ENCODE results near the gene KRT2. TPM values are rescaled to one million over a fixed set of nuclear protein-coding genes. Genes with fewer than 3 reads are reported as not detected.

Gene KRT2
- total and polyA plus RNA-seq, 12 donors: not detected

DNA sequence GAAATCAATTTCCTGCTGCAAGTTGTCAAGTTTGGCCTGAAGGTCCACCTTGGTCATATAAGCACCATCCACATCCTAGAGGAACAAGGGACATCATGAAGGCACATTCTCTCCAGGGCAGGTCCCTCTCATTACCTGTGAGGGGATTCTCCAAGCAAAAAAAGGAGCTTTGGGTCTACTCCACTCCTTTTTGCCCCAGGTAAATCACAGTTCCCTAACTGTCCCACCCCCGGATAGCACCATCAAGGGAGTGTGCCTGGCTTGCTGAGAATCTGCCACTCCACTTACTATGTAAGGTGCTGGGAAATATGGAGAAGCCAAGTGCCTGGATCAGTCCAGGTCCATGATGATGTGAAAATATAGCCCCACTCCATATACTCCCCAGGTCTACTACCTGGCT is 25.7 kb upstream of the KRT2 start:
- Histone ChIP-seq H3K36me3 (no peaks in the 10 kb centered on the region), H3K27me3 (peaks cover 0 to 28% (median 14%) of the 10 kb centered on the region in 7 donors), H3K4me1 (no peaks in the 10 kb centered on the region), H3K27ac (no peak overlapping the region), H3K4me3 (no peak overlapping the region), H3K9me3 (no peaks in the 10 kb centered on the region)
- intact Hi-C loops (cut with DNase I): no loop called here
- no peak for DNase-seq
- ATAC-seq: no peak
- WGBS, 2 donors: 77 to 81% methylated on average over 1 of the region's 1 CpG
- TF ChIP-seq, protein P1, sequence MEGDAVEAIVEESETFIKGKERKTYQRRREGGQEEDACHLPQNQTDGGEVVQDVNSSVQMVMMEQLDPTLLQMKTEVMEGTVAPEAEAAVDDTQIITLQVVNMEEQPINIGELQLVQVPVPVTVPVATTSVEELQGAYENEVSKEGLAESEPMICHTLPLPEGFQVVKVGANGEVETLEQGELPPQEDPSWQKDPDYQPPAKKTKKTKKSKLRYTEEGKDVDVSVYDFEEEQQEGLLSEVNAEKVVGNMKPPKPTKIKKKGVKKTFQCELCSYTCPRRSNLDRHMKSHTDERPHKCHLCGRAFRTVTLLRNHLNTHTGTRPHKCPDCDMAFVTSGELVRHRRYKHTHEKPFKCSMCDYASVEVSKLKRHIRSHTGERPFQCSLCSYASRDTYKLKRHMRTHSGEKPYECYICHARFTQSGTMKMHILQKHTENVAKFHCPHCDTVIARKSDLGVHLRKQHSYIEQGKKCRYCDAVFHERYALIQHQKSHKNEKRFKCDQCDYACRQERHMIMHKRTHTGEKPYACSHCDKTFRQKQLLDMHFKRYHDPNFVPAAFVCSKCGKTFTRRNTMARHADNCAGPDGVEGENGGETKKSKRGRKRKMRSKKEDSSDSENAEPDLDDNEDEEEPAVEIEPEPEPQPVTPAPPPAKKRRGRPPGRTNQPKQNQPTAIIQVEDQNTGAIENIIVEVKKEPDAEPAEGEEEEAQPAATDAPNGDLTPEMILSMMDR (IDR thresholded peaks at IDR 0.05): no peak

DNA sequence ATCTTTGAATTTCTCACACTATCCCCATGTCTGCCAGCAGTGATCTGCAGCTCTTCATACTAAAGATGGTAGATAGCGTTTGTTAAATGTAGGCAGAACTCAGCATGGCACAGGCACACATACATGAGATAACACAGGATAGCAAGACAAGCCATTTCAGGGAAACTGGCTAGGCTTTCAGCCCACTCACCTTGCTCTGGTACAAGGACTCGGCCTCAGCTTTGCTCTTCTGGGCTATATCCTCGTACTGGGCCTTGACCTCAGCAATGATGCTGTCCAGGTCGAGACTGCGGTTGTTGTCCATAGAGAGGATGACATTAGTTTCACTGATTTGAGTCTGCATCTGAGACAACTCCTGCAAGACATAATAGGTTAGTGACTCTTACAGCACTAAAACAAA is 25.1 kb upstream of the KRT2 start:
- ATAC-seq (no peak), DNase-seq (no peak)
- Histone ChIP-seq H3K27me3 (peaks cover 0 to 25% (median 14%) of the 10 kb centered on the region in 7 donors), H3K27ac (no peak overlapping the region), H3K4me3 (no peak overlapping the region), H3K4me1 (no peaks in the 10 kb centered on the region), H3K36me3 (no peaks in the 10 kb centered on the region), H3K9me3 (no peaks in the 10 kb centered on the region)
- TF ChIP-seq, protein P1 (IDR thresholded peaks at IDR 0.05): no peak
- intact Hi-C loops (cut with DNase I): no loop called here
- 79 to 85% methylated on average over 5 of the region's 5 CpGs for WGBS, 2 donors

- Histone ChIP-seq H3K4me1 (no peaks in the 10 kb centered on the region), H3K9me3 (no peaks in the 10 kb centered on the region), H3K36me3 (no peaks in the 10 kb centered on the region), H3K27me3 (peaks cover 0 to 22% (median 13%) of the 10 kb centered on the region in 7 donors), H3K4me3 (no peak overlapping the region), H3K27ac (no peak overlapping the region)
- ATAC-seq (no peak), DNase-seq (no peak)
- intact Hi-C loops (cut with DNase I): no loop called here
- TF ChIP-seq, protein P1 (IDR thresholded peaks at IDR 0.05): no peak
- 93 to 97% methylated on average over 7 of the region's 7 CpGs for WGBS, 2 donors
Measured at GRCh38 chr12:52676163-52676562, 24.2 kb upstream of the KRT2 start.

DNA sequence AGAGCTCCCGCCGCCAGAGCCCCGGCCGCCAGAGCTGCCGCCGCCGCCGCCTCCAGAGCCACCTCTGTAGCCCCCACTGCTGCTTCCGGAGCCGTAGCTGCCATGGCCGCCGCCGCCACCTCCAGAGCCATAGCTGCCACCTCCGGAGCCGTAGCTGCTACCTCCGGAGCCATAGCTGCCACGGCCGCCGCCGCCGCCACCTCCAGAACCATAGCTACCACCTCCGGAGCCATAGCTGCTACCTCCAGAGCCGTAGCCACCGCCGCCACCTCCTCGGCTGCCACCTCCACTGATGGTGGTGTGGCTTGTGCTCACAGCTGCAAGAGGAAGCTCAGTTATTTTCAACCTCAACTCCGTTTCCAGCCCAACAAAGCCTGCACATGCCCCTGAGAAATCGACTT is 23.3 kb upstream of the KRT2 start:
- TF ChIP-seq, protein P1 (IDR thresholded peaks at IDR 0.05): no peak
- peaks cover 0 to 22% (median 9%) of the 10 kb centered on the region in 7 donors for H3K27me3 ChIP-seq

More for the DNA sequence above, 23.3 kb upstream of the KRT2 start:
- WGBS, 2 donors: 92 to 93% methylated on average over 28 of the region's 28 CpGs
- Histone ChIP-seq H3K36me3 (no peaks in the 10 kb centered on the region), H3K4me1 (no peaks in the 10 kb centered on the region), H3K27ac (no peak overlapping the region), H3K9me3 (no peaks in the 10 kb centered on the region), H3K4me3 (no peak overlapping the region)
- no peak for ATAC-seq
- intact Hi-C loops (cut with DNase I): no loop called here
- no peak for DNase-seq
